Measurements from ENCODE around the gene GPR22.

Gene GPR22

GRCh38 chr7:107502797-107503196 is 32.9 kb downstream of the GPR22 start:
- Histone ChIP-seq H2AFZ (ENCODE audit: low read depth) (no peak overlapping the region), H3K4me3 (IDR thresholded peaks at IDR 0.05; ENCODE audit: insufficient read depth, low read depth, low read length) (no peak overlapping the region), H3K4me1 (ENCODE audit: low read depth, poor library complexity, severe bottlenecking) (peaks cover 17% of the 10 kb centered on the region), H3K9ac (no peak overlapping the region), H3K79me2 (ENCODE audit: insufficient read depth, low read depth) (no peaks in the 10 kb centered on the region), H3K4me2 (no peak overlapping the region), H4K20me1 (ENCODE audit: insufficient read depth) (no peaks in the 10 kb centered on the region), H3K27ac (no peak overlapping the region), H3K27me3 (ENCODE audit: insufficient read depth, low read depth) (no peaks in the 10 kb centered on the region), H3K36me3 (ENCODE audit: insufficient read depth) (no peaks in the 10 kb centered on the region)
- TF ChIP-seq CTCF (conservative IDR thresholded peaks at IDR 0.05; ENCODE audit: low read depth, low read length), result no peak

DNA sequence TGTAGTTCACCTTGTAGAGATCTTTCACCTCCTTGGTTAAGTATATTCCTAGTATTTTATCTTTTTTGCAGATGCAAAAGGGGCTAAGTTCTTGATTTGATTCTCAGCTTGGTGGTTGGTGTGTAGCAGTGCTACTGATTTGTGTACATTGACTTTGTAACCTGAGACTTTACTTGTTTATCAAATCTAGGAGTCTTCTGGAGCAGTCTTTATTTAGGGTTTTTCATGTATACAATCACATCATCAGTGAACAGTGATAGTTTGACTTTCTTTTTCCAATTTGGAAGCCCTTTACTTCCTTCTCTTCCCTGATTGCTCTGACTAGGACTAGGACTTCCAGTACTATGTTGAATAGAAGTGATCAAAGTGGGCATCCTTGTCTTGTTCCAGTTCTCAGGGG is 33.8 kb downstream of the GPR22 start:
- Histone ChIP-seq H2AFZ (ENCODE audit: low read depth) (no peak overlapping the region), H3K36me3 (ENCODE audit: insufficient read depth) (no peaks in the 10 kb centered on the region), H3K27me3 (ENCODE audit: insufficient read depth, low read depth) (no peaks in the 10 kb centered on the region), H3K9ac (no peak overlapping the region), H3K27ac (no peak overlapping the region), H3K4me2 (no peak overlapping the region), H3K79me2 (ENCODE audit: insufficient read depth, low read depth) (no peaks in the 10 kb centered on the region), H3K4me3 (IDR thresholded peaks at IDR 0.05; ENCODE audit: insufficient read depth, low read depth, low read length) (no peak overlapping the region), H3K4me1 (ENCODE audit: low read depth, poor library complexity, severe bottlenecking) (peaks cover 17% of the 10 kb centered on the region), H4K20me1 (ENCODE audit: insufficient read depth) (no peaks in the 10 kb centered on the region)
- TF ChIP-seq CTCF (conservative IDR thresholded peaks at IDR 0.05; ENCODE audit: low read depth, low read length), result no peak

- Histone ChIP-seq H3K27me3 (ENCODE audit: insufficient read depth, low read depth) (no peaks in the 10 kb centered on the region), H3K9ac (no peak overlapping the region), H3K27ac (no peak overlapping the region), H3K4me2 (no peak overlapping the region), H3K4me1 (ENCODE audit: low read depth, poor library complexity, severe bottlenecking) (peaks cover 17% of the 10 kb centered on the region), H3K79me2 (ENCODE audit: insufficient read depth, low read depth) (no peaks in the 10 kb centered on the region), H2AFZ (ENCODE audit: low read depth) (no peak overlapping the region), H4K20me1 (ENCODE audit: insufficient read depth) (no peaks in the 10 kb centered on the region), H3K36me3 (ENCODE audit: insufficient read depth) (no peaks in the 10 kb centered on the region), H3K4me3 (IDR thresholded peaks at IDR 0.05; ENCODE audit: insufficient read depth, low read depth, low read length) (no peak overlapping the region)
- TF ChIP-seq CTCF (conservative IDR thresholded peaks at IDR 0.05; ENCODE audit: low read depth, low read length), result no peak
Measured at GRCh38 chr7:107505362-107505761, 35.5 kb downstream of the GPR22 start.

DNA sequence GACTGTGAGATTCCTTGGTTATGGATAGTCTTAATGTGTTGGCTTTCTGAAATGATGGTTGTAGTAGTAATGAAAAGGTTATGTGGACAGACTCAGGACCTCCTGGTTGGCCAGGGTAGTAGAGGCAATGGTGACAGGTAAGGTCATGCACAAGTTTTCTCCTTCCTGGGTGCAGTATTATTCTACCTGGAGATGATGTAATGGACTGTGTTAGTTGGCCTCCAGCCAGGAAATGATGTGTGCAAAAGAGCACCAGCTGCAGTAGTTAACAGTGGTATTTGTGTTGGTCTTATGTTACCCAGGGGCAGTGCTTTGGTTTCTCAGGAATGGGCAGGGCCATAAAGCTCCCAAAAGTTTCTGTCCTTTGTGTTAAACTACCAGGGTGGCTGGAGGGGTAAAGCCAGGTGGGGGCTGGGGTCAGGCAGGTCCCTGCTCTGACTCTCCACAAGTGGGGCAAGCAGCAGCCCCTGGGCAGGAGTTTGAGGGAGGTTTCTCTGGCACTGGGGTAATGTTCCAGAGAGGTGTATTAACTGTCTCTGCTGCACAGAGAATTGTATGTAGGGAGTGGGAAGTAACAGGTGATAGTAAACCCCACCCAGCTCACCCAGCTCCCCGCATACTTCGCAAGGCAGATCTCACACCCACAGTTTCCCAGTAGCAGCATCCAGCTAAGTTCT is 36.3 kb downstream of the GPR22 start:
- no peak overlapping the region; the same call in 1 of the 2 replicates for H3K4me2 ChIP-seq
- H3K79me2 ChIP-seq (ENCODE audit: insufficient read depth, low read depth), result no peaks in the 10 kb centered on the region
- no peaks in the 10 kb centered on the region for H4K20me1 ChIP-seq (ENCODE audit: insufficient read depth)
- no peaks in the 10 kb centered on the region for H3K27me3 ChIP-seq (ENCODE audit: insufficient read depth, low read depth)
- H2AFZ ChIP-seq (ENCODE audit: low read depth), result no peak overlapping the region
- peak overlapping the region; percentile 10; the same call in 1 of the 2 replicates for H3K27ac ChIP-seq
- H3K4me1 ChIP-seq (ENCODE audit: low read depth, poor library complexity, severe bottlenecking), result peaks cover 17% of the 10 kb centered on the region
- TF ChIP-seq CTCF (conservative IDR thresholded peaks at IDR 0.05; ENCODE audit: low read depth, low read length), result no peak
- H3K4me3 ChIP-seq (IDR thresholded peaks at IDR 0.05; ENCODE audit: insufficient read depth, low read depth, low read length), result no peak overlapping the region
- H3K9ac ChIP-seq, result no peak overlapping the region
- H3K36me3 ChIP-seq (ENCODE audit: insufficient read depth), result no peaks in the 10 kb centered on the region
